ENCODE results near the gene UBE3B.

Gene UBE3B

GRCh38 chr12:109557200-109557599, 79.8 kb downstream of the UBE3B start:
- no peak for ATAC-seq

DNA sequence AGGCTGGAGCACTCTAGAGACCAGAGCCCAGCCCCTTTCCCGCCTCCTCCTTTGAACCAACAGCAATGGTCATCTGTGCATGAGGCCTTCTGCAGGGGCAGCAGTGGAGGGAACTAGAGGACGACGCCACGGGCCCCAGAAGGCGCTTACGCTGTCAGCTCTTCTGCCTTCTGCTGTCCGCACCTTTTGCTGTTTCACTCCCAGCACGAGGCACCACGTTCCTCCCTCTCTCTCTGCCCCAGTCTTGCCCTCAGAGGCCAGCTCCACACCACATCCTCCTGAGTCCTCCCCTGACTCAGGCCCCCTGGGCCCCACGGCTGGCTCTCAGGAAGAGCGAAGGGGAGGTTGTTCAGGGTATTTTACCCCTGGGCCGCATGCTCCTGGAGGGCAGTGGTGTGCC, 80.4 kb downstream of the UBE3B start:
- no peak for ATAC-seq
- TF ChIP-seq ZFP30 (CRISPR knock-in tag; IDR thresholded peaks at IDR 0.05) (no peak), ZNF8 (CRISPR knock-in tag; IDR thresholded peaks at IDR 0.05) (no peak)

More at GRCh38 chr12:109557200-109557599, 79.8 kb downstream of the UBE3B start:
- no peak for TF ChIP-seq CSDC2 (CRISPR knock-in tag; IDR thresholded peaks at IDR 0.05)
- no peak for TF ChIP-seq ZC3H10 (CRISPR knock-in tag; IDR thresholded peaks at IDR 0.05)
- TF ChIP-seq PPARA (CRISPR knock-in tag; IDR thresholded peaks at IDR 0.05; ENCODE audit: borderline replicate concordance) = no peak
- no peak for TF ChIP-seq ISL1 (CRISPR knock-in tag; IDR thresholded peaks at IDR 0.05)
- TF ChIP-seq POU6F1 (CRISPR knock-in tag; IDR thresholded peaks at IDR 0.05; ENCODE audit: borderline replicate concordance, low read depth) = no peak
- no peak for TF ChIP-seq TOX (CRISPR knock-in tag; IDR thresholded peaks at IDR 0.05; ENCODE audit: borderline replicate concordance)
- no peak for TF ChIP-seq ZNF8 (CRISPR knock-in tag; IDR thresholded peaks at IDR 0.05)
- TF ChIP-seq TCF4 (CRISPR knock-in tag; IDR thresholded peaks at IDR 0.05; ENCODE audit: borderline replicate concordance) = no peak
- TF ChIP-seq ZFP30 (CRISPR knock-in tag; IDR thresholded peaks at IDR 0.05) = no peak

GRCh38 chr12:109558374-109559199, 81.2 kb downstream of the UBE3B start:
- ATAC-seq = no peak
- TF ChIP-seq OSR1 (CRISPR knock-in tag; IDR thresholded peaks at IDR 0.05) (no peak), SNAI2 (CRISPR knock-in tag; IDR thresholded peaks at IDR 0.05) (no peak), PATZ1 (CRISPR knock-in tag; IDR thresholded peaks at IDR 0.05; ENCODE audit: borderline replicate concordance) (no peak), ISL1 (CRISPR knock-in tag; IDR thresholded peaks at IDR 0.05) (no peak), TCF4 (CRISPR knock-in tag; IDR thresholded peaks at IDR 0.05; ENCODE audit: borderline replicate concordance) (no peak), ZNF565 (CRISPR knock-in tag; conservative IDR thresholded peaks at IDR 0.05; ENCODE audit: low read depth) (no peak), BACH2 (CRISPR knock-in tag; IDR thresholded peaks at IDR 0.05; ENCODE audit: borderline replicate concordance) (no peak), ARNTL (CRISPR knock-in tag; IDR thresholded peaks at IDR 0.05; ENCODE audit: borderline replicate concordance, low read depth) (no peak), POU6F1 (CRISPR knock-in tag; IDR thresholded peaks at IDR 0.05; ENCODE audit: borderline replicate concordance, low read depth) (no peak), GLIS3 (CRISPR knock-in tag; IDR thresholded peaks at IDR 0.05) (no peak), ZNF70 (CRISPR knock-in tag; IDR thresholded peaks at IDR 0.05) (no peak), ESRRG (CRISPR knock-in tag; IDR thresholded peaks at IDR 0.05) (no peak), ZNF8 (CRISPR knock-in tag; IDR thresholded peaks at IDR 0.05) (no peak), CSDC2 (CRISPR knock-in tag; IDR thresholded peaks at IDR 0.05) (no peak), PPARA (CRISPR knock-in tag; IDR thresholded peaks at IDR 0.05; ENCODE audit: borderline replicate concordance) (no peak), CREB5 (CRISPR knock-in tag; IDR thresholded peaks at IDR 0.05; ENCODE audit: low read depth) (no peak), ZC3H10 (CRISPR knock-in tag; IDR thresholded peaks at IDR 0.05) (no peak)
- TF ChIP-seq, protein P1, sequence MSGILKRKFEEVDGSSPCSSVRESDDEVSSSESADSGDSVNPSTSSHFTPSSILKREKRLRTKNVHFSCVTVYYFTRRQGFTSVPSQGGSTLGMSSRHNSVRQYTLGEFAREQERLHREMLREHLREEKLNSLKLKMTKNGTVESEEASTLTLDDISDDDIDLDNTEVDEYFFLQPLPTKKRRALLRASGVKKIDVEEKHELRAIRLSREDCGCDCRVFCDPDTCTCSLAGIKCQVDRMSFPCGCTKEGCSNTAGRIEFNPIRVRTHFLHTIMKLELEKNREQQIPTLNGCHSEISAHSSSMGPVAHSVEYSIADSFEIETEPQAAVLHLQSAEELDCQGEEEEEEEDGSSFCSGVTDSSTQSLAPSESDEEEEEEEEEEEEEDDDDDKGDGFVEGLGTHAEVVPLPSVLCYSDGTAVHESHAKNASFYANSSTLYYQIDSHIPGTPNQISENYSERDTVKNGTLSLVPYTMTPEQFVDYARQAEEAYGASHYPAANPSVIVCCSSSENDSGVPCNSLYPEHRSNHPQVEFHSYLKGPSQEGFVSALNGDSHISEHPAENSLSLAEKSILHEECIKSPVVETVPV (CRISPR knock-in tag; IDR thresholded peaks at IDR 0.05) = no peak
- TF ChIP-seq, protein P2, sequence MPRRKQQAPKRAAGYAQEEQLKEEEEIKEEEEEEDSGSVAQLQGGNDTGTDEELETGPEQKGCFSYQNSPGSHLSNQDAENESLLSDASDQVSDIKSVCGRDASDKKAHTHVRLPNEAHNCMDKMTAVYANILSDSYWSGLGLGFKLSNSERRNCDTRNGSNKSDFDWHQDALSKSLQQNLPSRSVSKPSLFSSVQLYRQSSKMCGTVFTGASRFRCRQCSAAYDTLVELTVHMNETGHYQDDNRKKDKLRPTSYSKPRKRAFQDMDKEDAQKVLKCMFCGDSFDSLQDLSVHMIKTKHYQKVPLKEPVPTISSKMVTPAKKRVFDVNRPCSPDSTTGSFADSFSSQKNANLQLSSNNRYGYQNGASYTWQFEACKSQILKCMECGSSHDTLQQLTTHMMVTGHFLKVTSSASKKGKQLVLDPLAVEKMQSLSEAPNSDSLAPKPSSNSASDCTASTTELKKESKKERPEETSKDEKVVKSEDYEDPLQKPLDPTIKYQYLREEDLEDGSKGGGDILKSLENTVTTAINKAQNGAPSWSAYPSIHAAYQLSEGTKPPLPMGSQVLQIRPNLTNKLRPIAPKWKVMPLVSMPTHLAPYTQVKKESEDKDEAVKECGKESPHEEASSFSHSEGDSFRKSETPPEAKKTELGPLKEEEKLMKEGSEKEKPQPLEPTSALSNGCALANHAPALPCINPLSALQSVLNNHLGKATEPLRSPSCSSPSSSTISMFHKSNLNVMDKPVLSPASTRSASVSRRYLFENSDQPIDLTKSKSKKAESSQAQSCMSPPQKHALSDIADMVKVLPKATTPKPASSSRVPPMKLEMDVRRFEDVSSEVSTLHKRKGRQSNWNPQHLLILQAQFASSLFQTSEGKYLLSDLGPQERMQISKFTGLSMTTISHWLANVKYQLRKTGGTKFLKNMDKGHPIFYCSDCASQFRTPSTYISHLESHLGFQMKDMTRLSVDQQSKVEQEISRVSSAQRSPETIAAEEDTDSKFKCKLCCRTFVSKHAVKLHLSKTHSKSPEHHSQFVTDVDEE (CRISPR knock-in tag; IDR thresholded peaks at IDR 0.05) = no peak

Data from SK-N-SH treated with all-trans-retinoic acid at 6 μM for 48 hours (cell line).